ENCODE data around the gene RFX1.
"Not testable (repeated sequence)": the region's sequence is repeated elsewhere in the genome, so short reads cannot be mapped to it uniquely, and the experiment has no call there.

Gene RFX1

DNA sequence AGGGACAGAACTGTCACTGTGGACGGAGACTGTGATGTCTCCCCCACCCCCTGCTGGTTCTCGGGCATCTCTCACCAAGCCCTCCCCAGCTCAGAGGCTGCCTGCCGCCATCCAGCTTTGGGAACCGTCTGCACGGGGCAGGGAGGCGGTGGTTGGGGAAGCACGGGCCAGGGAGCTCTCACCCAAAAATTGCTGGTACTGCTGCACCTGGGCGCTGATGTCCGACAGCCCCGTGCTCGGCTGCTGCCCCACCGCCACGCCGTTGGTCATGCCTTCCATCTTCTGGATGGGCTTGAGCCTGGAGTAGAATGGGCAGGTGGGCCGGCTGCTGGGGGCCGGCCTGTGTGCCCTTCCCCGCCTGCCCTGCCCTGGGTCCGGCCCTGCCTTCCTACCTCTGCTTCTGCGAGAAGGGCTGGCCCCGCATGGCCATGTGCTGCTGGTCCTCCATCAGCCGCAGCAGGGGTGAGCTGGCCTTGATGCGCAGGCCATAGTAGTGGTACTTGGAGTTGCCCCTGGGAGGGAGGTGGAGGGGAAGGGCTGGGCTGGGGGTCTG is 37.7 kb downstream of the RFX1 start:
- Mint-ChIP-seq H3K4me1 (ENCODE audit: low read depth) (no peaks in the 10 kb centered on the region), H3K9me3 (no peaks in the 10 kb centered on the region), H3K4me3 (no peak overlapping the region), H3K27ac (no peak overlapping the region), H3K36me3 (ENCODE audit: low read depth) (peaks cover 4% of the 10 kb centered on the region), H3K27me3 (ENCODE audit: low read depth) (no peaks in the 10 kb centered on the region)

GRCh38 chr19:13967206-13967605 is 38.9 kb downstream of the RFX1 start:
- not testable (repeated sequence) for H3K36me3 Mint-ChIP-seq (ENCODE audit: low read depth); H3K9me3 Mint-ChIP-seq; H3K27ac Mint-ChIP-seq; H3K4me1 Mint-ChIP-seq (ENCODE audit: low read depth); H3K27me3 Mint-ChIP-seq (ENCODE audit: low read depth); H3K4me3 Mint-ChIP-seq

DNA sequence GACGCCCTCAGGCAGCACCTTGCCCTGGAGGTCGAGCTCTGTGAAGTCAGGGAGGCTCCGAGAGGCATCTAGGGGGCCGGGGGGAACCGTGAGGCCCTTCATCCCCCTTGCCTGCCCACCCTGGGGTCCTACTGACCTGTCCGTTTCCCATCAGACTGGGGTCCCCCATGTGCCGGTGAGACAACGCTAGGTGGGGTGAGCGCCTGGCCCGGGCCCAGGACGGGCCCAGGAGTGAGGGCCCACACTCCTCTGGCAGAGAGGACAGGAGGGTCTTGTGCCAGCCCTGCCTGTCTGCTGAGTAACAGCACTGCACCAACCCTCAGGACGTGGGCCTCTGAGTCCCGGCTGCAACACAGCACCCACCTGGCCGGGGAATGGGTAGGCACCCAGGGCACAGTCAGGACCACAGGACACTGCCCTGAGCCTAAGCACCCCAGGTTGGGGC is 39.4 kb downstream of the RFX1 start:
- H3K36me3 Mint-ChIP-seq (ENCODE audit: low read depth): peaks cover 4% of the 10 kb centered on the region
- H3K27me3 Mint-ChIP-seq (ENCODE audit: low read depth): no peaks in the 10 kb centered on the region
- no peak overlapping the region for H3K27ac Mint-ChIP-seq
- no peaks in the 10 kb centered on the region for H3K4me1 Mint-ChIP-seq (ENCODE audit: low read depth)
- H3K4me3 Mint-ChIP-seq: no peak overlapping the region
- no peaks in the 10 kb centered on the region for H3K9me3 Mint-ChIP-seq

DNA sequence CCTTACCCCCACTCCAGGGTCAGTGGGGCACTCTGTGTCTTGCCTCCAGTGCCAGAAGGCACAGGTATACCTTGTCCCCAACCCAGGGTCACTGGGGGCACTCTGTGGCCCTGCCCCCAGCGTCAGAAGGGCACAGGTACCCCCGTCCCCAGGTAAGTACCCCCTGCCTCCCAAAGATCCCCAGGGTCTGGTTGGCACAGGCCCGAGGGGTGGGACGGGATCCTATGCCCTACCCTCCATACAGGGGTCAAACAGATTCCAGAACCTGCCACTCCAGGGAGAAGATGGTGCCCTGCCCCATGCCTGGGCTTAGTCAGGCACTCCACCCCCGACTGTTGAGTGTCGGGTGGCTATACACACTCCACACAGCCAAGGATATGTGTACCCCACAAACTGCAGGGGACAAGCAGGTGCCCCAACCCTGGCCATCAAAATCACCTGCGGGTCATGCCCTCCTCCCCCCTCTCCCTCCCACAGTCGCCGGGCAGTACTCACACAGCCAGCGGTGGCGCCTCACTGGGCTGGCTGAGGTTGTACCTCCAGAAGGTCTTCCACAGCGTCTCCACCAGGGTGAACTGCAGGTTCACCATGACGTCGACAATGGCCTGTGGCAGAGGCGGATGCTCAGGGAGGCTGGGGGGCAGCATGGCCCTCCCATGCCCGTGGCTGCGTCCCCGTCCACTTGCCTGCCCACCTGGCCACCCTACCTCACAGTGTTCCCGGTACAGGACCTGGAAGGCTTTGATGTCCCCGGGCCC is 40.0 kb downstream of the RFX1 start:
- H3K4me1 Mint-ChIP-seq (ENCODE audit: low read depth): peaks cover 3% of the 10 kb centered on the region
- no peak overlapping the region for H3K27ac Mint-ChIP-seq
- peaks cover 9% of the 10 kb centered on the region for H3K36me3 Mint-ChIP-seq (ENCODE audit: low read depth)
- no peaks in the 10 kb centered on the region for H3K9me3 Mint-ChIP-seq
- H3K27me3 Mint-ChIP-seq (ENCODE audit: low read depth): no peaks in the 10 kb centered on the region
- no peak overlapping the region for H3K4me3 Mint-ChIP-seq

GRCh38 chr19:13965377-13965896 is 40.7 kb downstream of the RFX1 start:
- Mint-ChIP-seq H3K9me3 (no peaks in the 10 kb centered on the region), H3K4me1 (ENCODE audit: low read depth) (peaks cover 3% of the 10 kb centered on the region), H3K27me3 (ENCODE audit: low read depth) (no peaks in the 10 kb centered on the region), H3K27ac (no peak overlapping the region), H3K36me3 (ENCODE audit: low read depth) (peaks cover 11% of the 10 kb centered on the region), H3K4me3 (no peak overlapping the region)

DNA sequence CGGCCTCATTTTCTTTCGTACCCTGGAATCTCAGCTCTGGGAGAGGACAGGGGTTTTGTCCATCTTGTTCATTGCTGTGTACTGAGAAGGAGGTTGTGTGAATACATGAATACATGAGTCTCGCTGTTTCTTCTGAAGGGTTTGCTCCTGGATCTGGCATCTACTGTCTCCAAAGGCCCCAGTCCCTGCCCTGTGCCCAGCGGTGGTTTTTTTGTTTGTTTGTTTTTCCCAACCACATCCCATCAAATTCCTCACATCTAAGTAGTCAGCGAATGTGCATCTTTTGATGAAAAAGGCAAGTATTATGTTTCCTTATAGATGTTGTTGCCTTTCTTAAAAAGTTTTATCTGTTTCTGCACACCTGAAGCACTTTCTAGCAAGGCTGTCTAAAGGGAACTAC is 41.3 kb downstream of the RFX1 start:
- Mint-ChIP-seq H3K27ac (no peak overlapping the region), H3K9me3 (no peaks in the 10 kb centered on the region), H3K4me3 (no peak overlapping the region), H3K36me3 (ENCODE audit: low read depth) (peaks cover 12% of the 10 kb centered on the region), H3K27me3 (ENCODE audit: low read depth) (no peaks in the 10 kb centered on the region), H3K4me1 (ENCODE audit: low read depth) (peaks cover 3% of the 10 kb centered on the region)

DNA sequence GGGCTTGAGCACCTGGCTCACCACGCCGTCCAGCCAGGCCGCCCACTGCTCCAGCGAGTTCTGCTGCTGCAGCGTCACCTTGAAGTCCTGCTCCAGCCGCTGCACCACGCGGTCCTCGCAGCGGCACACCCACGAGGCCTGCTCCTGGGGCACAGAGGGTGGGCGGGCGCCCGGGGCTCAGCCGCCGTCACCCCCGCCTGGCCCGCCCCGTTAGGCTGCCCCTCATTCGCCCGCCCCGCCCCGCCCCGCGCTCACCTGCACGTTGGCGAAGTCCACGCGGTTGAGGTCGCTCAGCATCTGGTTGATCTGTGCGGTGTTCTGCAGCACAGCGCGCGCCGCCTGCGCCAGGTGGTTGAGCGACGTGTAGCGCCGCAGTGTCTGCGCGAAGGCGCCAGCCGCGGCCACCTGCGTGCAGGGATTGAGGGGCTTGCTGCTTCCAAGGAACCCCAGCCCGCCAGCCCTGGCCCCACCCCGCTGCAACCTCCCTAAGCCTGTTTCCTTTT is 42.5 kb downstream of the RFX1 start:
- no peaks in the 10 kb centered on the region for H3K27me3 Mint-ChIP-seq (ENCODE audit: low read depth)
- no peak overlapping the region for H3K27ac Mint-ChIP-seq
- H3K4me3 Mint-ChIP-seq: no peak overlapping the region
- peaks cover 3% of the 10 kb centered on the region for H3K4me1 Mint-ChIP-seq (ENCODE audit: low read depth)
- no peaks in the 10 kb centered on the region for H3K9me3 Mint-ChIP-seq
- H3K36me3 Mint-ChIP-seq (ENCODE audit: low read depth): peaks cover 9% of the 10 kb centered on the region

GRCh38 chr19:13962699-13963602 is 43.2 kb downstream of the RFX1 start:
- peaks cover 3% of the 10 kb centered on the region for H3K4me1 Mint-ChIP-seq (ENCODE audit: low read depth)
- H3K27ac Mint-ChIP-seq: no peak overlapping the region
- H3K27me3 Mint-ChIP-seq (ENCODE audit: low read depth): no peaks in the 10 kb centered on the region
- peaks cover 12% of the 10 kb centered on the region for H3K36me3 Mint-ChIP-seq (ENCODE audit: low read depth)
- no peak overlapping the region for H3K4me3 Mint-ChIP-seq
- H3K9me3 Mint-ChIP-seq: no peaks in the 10 kb centered on the region

DNA sequence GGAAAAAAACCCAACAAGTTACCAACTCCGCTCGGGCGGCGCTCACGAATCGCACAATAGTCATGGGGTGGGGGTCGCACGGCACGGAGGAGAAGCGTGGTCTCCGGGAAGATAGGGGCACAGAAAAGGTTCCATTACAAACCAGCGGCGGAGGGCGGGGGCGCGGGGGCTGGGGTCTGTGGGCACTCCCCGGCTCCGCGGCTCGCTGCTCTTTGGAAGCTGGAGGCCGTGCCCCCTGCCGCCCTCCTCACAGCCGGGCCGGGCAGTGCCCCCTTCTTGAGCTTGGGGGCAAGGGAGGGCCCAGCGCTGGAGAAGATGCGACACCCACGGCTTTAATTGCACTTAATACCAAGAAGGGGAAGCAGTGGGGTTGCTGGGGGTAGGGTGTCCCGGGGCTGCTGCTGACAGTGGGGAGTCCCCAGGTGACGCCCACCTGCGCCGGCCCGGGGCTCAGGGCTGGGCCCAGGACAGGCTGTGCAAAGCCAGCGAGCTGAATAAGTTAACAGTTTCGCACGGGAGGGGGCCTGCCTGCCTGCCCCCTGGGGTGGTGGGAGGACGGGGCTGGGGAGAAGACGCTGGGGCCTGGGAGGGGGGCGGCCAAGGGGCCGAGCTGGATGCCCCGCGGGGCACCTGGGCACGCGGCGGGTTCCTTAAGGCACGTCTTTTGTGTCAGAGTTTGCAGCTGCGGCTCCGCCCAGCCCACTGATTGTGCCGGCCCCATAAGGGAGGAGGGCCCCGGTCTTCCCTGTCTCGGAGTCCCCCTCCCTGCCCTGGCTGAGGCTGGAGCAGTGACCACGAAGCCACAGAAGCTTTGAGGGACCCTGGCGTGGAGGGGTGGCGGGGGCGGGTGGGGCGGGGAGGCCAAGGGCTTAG is 44.1 kb downstream of the RFX1 start:
- Mint-ChIP-seq H3K4me3 (no peak overlapping the region), H3K4me1 (ENCODE audit: low read depth) (peaks cover 3% of the 10 kb centered on the region), H3K9me3 (no peaks in the 10 kb centered on the region), H3K36me3 (ENCODE audit: low read depth) (peaks cover 12% of the 10 kb centered on the region), H3K27ac (no peak overlapping the region), H3K27me3 (ENCODE audit: low read depth) (no peaks in the 10 kb centered on the region)

- no peak overlapping the region for H3K4me3 Mint-ChIP-seq
- H3K27ac Mint-ChIP-seq: no peak overlapping the region
- H3K4me1 Mint-ChIP-seq (ENCODE audit: low read depth): peaks cover 3% of the 10 kb centered on the region
- H3K9me3 Mint-ChIP-seq: no peaks in the 10 kb centered on the region
- peaks cover 12% of the 10 kb centered on the region for H3K36me3 Mint-ChIP-seq (ENCODE audit: low read depth)
- H3K27me3 Mint-ChIP-seq (ENCODE audit: low read depth): no peaks in the 10 kb centered on the region
These were observed 45.0 kb downstream of the RFX1 start for GRCh38 chr19:13960863-13961784.

- Mint-ChIP-seq H3K9me3 (no peaks in the 10 kb centered on the region), H3K4me1 (ENCODE audit: low read depth) (peaks cover 3% of the 10 kb centered on the region), H3K27me3 (ENCODE audit: low read depth) (no peaks in the 10 kb centered on the region), H3K27ac (no peak overlapping the region), H3K4me3 (no peak overlapping the region), H3K36me3 (ENCODE audit: low read depth) (peaks cover 12% of the 10 kb centered on the region)
These were observed 45.9 kb downstream of the RFX1 start for GRCh38 chr19:13959962-13960862.

DNA sequence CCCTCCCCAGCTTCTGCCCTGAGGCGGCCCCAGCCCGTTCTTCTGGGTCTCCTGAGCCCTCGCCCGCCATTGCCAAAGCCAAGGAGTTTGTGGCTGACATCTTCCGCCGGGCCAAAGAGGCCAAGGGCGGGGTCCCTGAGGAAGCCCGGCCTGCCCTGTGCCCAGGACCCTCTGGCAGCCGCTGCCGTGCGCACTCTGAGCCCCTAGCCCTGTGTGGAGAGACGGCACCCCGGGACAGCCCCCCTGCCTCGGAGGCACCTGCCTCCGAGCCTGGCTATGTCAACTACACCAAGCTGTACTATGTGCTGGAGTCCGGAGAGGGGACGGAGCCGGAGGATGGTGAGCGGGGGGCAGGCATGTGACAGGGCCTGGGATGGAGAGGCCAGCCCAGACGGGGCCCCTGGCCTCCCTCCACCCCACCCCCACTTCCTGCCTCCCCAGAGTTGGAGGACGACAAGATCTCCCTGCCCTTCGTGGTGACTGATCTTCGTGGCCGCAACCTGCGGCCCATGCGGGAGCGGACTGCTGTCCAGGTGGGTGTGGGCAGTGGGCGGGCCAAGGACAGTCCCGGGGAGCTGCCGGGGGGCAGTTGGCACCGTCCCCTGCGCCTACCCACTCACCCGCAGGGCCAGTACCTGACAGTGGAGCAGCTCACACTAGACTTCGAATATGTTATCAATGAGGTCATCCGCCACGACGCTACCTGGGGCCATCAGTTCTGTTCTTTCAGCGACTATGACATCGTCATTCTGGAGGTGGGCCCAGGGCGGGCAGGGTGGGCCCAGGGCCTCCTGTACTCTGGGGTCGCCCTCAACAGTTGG is 46.8 kb downstream of the RFX1 start:
- Mint-ChIP-seq H3K36me3 (ENCODE audit: low read depth) (peaks cover 16% of the 10 kb centered on the region), H3K27me3 (ENCODE audit: low read depth) (no peaks in the 10 kb centered on the region), H3K9me3 (no peaks in the 10 kb centered on the region), H3K4me3 (no peak overlapping the region), H3K27ac (no peak overlapping the region), H3K4me1 (ENCODE audit: low read depth) (peaks cover 3% of the 10 kb centered on the region)
